H1 (cell line): ENCODE measurements around the gene NEDD4L.

Experiments
- CBX5 ChIP-seq: fragments of 300-800, 300-1000 bp; sonication (generic); IDR thresholded peaks from 2 replicates; pipeline ENCODE4 v1.7.1; 2016; ENCODE audit warnings: antibody characterized with exemption, low read length, low read depth
- CTCF ChIP-seq, 3 experiments: IDR thresholded peaks; 1 replicate in 2 of 3; 2 replicates in 1 of 3; pipeline versions ENCODE4 v1.5.1 to v1.6.1; 2011; ENCODE audit warnings: low read length in 3 of 3, mild to moderate bottlenecking in 3 of 3, inconsistent platforms in 2 of 3, low read depth in 1 of 3, moderate library complexity in 1 of 3; ENCODE audit not compliant: insufficient read depth in 1 of 3; ENCODE audit errors: control extremely low read depth in 1 of 3
- POLR2AphosphoS5 ChIP-seq: IDR thresholded peaks from 2 replicates; pipeline ENCODE4 v1.6.1; 2011; ENCODE audit warnings: low read depth, low read length
- RBBP5 ChIP-seq: IDR thresholded peaks from 2 replicates; pipeline ENCODE4 v1.7.1; 2012; ENCODE audit warnings: low read depth, mild to moderate bottlenecking, inconsistent platforms, low read length, moderate library complexity, borderline replicate concordance
- RXRA ChIP-seq: IDR thresholded peaks from 2 replicates; pipeline ENCODE4 v1.6.1; 2011; ENCODE audit warnings: low read depth, mild to moderate bottlenecking, low read length, moderate library complexity; ENCODE audit not compliant: insufficient read depth
- SP2 ChIP-seq: IDR thresholded peaks from 2 replicates; pipeline ENCODE4 v1.6.1; 2012; ENCODE audit warnings: mild to moderate bottlenecking, low read length, inconsistent platforms

GRCh38 chr18:58104096-58104495 is 60.1 kb downstream of the NEDD4L start:
- TF ChIP-seq POLR2AphosphoS5 (no peak), SP2 (no peak), CTCF (IDR thresholded peaks at IDR 0.05; ENCODE audit: control extremely low read depth in 1 of 3, insufficient read depth in 1 of 3, low read depth in 1 of 3, low read length in 3 of 3) (no peak), RXRA (no peak), CBX5 (no peak), RBBP5 (no peak)
